GM18511 (cell line): ENCODE data around the gene CCDC106.
A peak's percentile ranks its signal among the peaks of the same experiment; 100 is the strongest.

ENCODE experiments used
- ATAC-seq: cut with Tn5 transposase; IDR thresholded peaks from one replicate; pipeline ENCODE4 v1.9.1; 2021; ENCODE audit warnings: mild to moderate bottlenecking, moderate library complexity; ENCODE audit not compliant: unreplicated experiment

The CCDC106 gene

GRCh38 chr19:55613930-55614710 lies 33.9 kb upstream of the CCDC106 start:
- ATAC-seq = no peak

DNA sequence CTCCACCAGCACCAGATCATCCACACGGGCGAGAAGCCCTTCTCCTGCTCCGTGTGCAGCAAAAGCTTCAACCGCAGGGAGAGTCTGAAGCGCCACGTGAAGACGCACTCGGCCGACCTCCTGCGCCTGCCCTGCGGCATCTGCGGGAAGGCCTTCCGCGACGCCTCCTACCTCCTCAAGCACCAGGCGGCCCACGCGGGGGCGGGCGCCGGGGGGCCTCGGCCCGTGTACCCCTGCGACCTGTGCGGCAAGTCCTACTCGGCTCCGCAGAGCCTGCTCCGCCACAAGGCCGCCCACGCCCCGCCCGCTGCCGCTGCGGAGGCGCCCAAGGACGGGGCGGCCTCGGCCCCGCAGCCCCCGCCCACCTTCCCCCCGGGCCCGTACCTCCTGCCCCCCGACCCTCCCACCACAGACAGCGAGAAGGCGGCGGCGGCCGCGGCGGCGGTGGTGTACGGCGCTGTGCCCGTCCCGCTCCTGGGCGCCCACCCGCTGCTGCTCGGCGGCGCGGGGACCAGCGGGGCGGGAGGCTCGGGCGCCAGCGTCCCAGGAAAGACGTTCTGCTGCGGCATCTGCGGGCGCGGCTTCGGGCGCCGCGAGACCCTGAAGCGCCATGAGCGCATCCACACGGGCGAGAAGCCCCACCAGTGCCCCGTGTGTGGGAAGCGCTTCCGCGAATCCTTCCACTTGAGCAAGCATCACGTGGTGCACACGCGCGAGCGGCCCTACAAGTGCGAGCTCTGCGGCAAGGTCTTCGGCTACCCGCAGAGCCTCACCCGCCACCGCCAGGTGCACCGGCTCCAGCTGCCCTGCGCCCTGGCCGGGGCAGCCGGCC lies 33.1 kb upstream of the CCDC106 start:
- ATAC-seq = no peak

GRCh38 chr19:55615543-55616394 lies 32.2 kb upstream of the CCDC106 start:
- ATAC-seq = no peak

- ATAC-seq = no peak
Measured at GRCh38 chr19:55616395-55616875, 31.6 kb upstream of the CCDC106 start.

- ATAC-seq = no peak
Measured at GRCh38 chr19:55617426-55617825, 30.6 kb upstream of the CCDC106 start.

GRCh38 chr19:55618426-55618825 lies 29.6 kb upstream of the CCDC106 start:
- ATAC-seq = no peak

DNA sequence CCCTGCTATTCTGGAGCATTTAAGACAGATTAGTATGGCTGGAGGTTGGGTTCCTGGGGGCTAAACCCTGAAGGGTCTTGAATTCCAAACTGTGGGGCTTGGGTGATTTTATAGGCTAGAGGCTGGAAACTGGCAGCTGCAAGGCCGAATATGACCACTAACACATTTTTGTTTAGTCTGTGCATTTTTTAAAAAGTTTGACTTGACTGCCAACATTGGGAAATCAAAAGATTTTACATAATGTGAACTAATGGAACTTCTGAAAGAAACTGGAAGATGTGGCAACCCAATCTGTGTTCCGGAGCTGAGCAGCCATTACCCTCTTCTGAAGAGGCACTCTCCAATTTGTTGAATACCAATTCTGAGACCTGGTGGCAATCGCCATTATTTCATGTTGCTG lies 28.7 kb upstream of the CCDC106 start:
- no peak for ATAC-seq

DNA sequence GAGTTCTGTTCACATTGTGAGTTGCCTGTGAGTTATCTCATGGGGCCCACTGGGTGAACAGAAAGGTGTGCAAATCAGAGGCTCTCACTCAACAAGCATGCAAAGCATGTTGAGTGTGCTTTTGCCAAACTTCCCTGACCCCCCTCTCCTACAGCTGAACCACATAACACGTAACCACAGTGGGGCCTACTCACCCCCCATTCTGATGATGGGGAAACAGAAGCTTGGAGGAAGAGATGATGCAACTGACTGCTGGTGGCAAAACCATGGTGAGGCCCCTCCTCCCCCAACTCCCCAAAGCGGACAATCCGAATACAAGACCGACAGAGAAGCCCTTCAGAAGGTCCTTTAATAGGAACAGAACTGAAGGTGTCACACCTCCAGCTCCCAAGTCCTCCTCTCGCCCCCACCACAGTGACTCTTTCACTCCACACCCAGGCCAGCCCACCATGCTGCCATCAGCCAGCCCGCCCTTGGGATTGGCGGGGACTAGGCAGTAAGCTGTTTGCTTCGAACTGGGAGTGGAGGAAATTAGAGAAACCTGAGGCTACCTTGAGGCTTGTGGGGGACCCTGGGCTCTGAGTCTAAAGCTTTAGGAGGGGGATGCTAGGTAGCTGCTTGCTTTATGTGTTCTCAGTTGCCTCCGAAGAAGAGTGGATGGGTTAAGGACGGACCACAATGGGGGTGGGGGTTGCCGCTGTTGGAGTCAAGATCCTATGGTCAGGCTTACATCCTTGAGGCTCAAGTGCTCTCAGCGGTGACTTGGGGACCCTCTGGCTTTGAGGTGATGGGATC lies 27.4 kb upstream of the CCDC106 start:
- no peak for ATAC-seq

GRCh38 chr19:55621205-55621672 lies 26.8 kb upstream of the CCDC106 start:
- ATAC-seq = no peak

DNA sequence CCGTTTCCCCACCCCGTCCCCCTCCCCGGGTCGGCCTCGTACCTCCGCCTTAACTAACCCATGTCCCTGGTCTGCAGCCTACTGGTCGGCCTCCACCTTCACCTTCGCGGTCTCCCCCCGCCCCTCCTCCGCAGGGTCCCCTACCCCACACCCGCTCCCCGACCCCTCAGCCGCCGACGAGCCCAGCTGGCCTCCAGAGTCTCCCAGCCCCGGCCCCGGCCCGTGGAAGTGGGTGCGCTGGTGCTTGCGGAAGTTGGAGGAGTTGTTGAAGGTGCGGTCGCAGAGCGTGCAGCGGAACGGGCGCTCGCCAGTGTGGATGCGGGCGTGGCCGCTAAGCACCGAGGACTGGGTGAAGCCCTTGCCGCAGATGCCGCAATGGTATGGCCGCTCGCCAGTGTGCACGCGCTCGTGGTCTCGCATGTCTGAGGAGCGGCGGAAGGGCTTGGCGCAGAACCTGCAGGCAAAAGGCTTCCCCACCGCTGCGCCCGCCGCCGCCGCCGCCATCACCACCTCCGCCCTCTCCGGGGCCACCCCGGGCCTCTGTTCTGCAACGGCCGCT lies 26.3 kb upstream of the CCDC106 start:
- ATAC-seq = no peak

DNA sequence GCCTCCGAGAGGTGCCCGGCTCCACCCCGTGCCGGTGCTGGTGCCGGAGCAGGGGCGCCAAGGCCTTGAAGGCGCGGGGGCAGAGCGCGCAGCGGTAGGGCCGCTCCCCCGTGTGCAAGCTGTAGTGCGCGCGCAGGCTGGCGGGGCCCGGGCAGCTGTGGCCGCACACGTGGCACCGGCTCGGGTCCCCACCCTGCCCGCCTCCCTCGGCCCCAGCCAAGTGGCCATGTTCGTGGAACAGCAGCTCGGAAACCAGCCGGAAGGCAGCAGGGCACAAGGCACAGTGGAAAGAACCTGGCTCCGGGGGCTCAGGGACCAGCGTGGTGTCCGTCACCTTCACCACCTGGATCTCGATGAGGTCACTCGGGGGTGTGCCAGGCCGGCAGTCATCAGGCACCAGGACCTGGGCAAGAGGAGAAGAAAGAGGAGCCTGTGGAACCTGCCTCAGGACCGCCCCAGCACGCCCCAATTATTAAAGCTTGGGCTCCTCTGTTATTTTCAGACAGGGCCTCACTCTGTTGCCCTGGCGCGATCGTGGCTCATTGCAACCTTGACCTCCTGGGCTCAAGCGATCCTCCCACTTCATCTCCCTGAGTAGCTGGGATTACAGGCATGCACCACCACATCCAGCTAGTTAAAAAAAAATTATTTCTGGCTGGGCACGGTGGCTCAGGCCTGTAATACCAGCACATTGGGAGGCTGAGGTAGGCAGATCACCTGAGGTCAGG lies 25.6 kb upstream of the CCDC106 start:
- ATAC-seq = no peak

GRCh38 chr19:55623130-55623529 lies 24.9 kb upstream of the CCDC106 start:
- no peak for ATAC-seq

GRCh38 chr19:55623561-55623960 lies 24.5 kb upstream of the CCDC106 start:
- no peak for ATAC-seq

GRCh38 chr19:55624109-55625003 lies 23.7 kb upstream of the CCDC106 start, which contains the start of gene ZNF784:
Gene ZNF784, minus strand, starts transcription at chr19:55624566. Its CDS starts 5 bp downstream, at chr19:55624561.
- no peak for ATAC-seq

GRCh38 chr19:55625004-55625326 lies 23.0 kb upstream of the CCDC106 start:
- ATAC-seq = no peak

DNA sequence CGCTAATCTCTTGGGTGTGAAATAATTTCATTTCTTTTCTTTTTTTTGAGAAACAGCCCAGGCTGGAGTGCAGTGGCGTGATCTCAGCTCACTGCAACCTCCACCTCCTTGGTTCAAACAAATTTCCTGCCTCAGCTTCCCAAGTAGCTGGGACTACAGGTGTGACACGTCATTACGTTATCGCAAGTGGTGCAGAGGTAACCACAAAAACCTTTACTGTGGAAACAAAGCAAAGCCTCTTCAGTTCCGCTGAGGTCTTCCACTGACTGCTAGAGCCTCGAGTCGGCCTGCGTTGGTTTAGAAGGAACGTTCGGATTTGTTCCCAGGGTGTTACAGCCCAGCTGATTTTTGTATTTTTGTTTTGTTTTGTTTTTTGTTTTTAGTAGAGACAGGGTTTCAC lies 21.7 kb upstream of the CCDC106 start:
- no peak for ATAC-seq

GRCh38 chr19:55632463-55632834 lies 15.6 kb upstream of the CCDC106 start:
- ATAC-seq = peak; percentile 44

GRCh38 chr19:55633861-55634260 lies 14.2 kb upstream of the CCDC106 start:
- ATAC-seq = no peak
